GM21528 (cell line): ENCODE results near the gene TENM3.

Experiments
- ATAC-seq: cut with Tn5 transposase; IDR thresholded peaks from one replicate; pipeline ENCODE4 v1.9.1; 2021; ENCODE audit warnings: mild to moderate bottlenecking, moderate library complexity; ENCODE audit not compliant: unreplicated experiment, low FRiP score

The TENM3 gene

DNA sequence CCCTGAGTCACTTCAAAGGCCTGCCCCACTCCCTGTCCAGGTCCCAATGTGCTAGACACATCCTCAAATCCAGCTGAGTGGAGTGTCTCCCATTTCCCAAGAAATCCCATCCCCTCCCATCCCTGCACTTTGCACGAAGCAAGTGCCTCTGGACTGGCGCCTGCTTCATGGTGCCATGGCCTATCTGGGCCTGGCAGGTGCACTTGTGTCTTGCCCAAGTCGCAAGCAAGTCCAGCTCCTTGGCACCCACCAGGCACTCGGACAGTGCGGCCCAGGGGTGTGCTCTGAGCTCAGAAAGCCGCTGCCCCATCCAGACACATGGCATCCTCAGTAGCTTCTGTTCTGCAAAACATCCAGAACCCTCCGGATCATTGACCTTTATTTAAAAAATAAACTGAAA lies 576.5 kb downstream of the TENM3 start:
- ATAC-seq = no peak

DNA sequence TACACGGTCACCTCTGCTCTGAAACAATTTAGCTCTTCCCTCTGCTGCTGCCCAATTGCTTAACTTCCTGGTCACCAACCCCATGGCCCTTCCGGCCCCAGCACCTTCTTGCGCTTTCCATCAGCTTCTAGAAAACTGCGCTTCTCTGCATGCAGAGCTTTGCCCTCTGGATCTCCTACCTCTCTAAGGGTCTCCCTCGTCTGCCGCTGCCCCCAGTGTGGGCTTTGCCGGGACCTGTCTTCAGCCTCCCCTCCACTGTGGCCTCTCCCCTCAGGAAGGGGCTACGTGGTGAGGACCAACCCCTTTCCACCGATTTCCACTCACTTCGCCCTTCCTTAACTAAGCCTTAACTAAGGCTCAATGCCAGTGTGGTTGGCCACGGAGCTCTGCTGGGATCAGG lies 579.4 kb downstream of the TENM3 start:
- no peak for ATAC-seq

DNA sequence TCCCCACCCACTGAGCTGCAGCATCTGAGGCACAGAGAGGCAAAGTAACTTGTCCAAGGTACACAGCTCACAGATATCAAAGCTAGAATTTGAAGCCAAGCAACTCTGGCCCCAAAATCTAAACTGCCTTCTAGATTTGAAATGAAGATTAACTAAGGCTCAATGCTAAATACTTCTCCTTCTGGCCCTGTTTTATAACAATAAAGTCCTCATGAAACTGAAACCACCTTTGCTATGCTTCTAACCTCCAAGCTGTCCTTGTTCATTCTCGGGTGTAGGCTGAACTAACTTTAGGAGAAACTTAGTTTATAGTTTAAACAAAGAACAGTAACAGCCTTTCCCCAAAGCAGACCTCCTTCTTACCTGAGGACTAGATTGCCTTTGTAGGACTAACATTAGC lies 580.4 kb downstream of the TENM3 start:
- peak; percentile 61 for ATAC-seq

DNA sequence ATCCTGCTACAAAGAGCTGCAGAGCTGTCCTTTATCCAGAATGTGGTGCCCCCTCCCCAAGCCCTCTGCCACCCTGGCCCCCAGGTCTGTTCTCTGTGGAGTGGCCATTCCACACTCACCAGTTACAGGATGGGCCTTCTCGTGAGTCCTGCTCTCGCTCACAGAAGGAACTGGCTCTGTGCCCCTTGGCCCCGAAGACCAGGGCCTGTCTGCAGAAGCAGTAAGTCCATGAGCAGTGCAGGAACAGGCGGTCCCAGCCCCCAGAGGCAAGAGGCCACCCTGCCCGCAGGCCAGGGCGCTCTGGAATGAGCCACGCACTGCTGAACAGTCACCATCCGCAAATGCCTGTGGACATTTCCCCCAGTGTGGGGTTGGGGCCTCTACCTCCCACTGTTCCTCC lies 581.8 kb downstream of the TENM3 start:
- ATAC-seq = no peak

DNA sequence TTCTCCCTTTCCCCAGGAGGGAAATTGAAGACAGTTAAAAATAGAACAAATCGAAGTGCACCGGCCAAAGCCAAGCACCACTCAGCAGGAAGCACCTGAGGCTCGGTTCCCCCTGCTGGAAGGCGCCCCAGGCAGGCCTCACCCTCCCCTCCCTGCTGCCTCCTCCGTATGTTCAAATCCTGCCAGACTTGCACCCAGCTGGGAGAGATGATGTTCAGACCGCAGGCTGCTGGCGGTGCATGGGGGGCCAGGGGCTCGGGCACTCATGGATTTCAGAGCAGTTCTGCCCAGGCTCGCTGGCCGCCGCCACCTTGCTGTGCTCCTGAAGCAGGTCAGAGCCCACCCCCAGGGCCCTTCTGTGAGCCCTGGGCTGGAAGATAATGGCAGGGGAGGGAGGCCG lies 582.6 kb downstream of the TENM3 start:
- ATAC-seq = no peak

DNA sequence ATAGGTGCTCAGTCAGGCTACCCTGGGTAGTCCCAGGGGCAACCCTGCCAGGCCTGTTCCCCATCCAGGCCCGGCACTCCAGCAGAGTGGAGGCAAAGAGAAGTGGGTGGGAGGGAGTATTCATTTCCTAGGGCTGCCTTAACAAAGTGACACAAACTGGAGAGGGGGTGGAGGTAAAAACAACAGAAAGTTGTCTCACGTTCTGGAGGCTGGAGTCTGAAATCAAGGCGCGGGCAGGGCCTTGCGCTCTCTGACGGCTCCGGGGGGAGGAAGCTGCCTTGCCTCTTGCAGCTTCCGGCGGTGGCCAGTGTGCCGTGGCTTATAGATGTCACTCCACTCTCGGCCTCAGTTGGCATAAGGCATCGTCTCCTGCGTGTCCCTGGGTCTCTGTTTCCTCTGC lies 583.2 kb downstream of the TENM3 start:
- peak; percentile 75 for ATAC-seq

DNA sequence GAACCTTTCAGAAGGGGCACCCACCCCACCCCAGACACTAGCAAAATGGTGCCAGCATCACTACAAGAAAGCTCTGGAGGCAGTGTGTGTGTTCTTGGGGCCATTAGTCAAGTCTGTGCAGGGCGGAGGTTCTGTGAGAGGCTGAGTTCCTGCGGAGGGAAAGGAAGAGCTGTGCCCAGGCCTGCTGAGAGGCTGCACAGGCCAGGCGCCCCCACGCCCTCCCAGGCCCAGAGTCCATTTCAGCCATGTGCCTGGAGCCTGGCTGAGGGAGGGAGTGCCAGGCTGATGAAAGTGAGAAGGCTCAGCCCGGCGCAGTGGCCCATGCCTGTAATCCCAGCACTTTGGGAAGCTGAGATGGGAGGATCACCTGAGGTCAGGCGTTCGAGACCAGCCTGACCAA lies 584.0 kb downstream of the TENM3 start:
- no peak for ATAC-seq

DNA sequence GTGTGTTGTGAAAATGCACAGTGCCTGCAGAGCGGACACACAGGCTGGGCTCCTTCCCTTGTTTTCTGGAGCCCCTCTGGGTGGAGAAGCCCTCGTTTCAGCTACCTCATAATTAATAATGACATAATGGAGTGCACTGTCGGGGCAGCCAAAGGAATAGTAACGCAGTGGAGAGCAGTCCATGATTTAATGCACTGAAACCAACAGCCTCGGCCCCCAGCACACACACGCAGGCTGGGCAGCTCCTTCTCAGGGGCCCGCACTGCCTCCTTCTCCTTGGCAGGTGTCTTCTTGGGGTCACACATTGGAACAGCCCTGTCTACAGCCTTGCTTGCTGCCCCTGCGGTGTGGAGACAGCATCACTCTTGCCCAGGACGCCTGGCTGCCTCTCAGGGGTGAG lies 584.8 kb downstream of the TENM3 start:
- no peak for ATAC-seq

DNA sequence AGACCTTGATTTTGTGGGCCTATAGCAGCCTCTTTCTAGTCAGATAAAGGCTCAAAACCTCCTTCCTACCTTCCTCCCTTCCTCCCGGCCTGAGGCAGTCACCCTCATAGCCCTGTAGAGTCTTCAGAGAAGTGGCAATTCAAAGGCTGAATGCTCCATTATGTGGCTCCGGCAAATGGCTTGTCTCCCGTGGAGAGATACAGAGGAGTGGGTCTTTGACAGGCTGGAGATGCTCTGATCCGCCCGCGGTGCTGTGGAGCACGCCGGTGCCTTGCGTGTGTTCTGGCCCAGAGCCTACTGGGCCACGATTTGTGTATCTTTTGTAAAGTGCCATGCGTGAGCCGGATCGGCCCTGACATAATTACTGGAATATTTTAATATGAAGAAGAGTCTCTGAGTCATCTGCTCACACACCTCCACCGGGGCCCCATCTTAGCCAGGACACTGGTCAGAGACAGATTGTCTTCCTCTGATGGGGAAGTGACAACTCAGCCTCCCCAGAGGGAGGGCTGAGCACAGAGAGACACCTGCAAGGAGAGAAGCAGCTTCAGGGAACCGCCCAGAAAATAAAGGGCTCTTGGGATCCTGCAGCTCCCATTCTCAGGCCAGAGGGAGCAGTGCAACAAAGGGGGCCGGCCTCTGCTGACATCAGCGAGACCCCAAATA lies 585.3 kb downstream of the TENM3 start:
- no peak for ATAC-seq

DNA sequence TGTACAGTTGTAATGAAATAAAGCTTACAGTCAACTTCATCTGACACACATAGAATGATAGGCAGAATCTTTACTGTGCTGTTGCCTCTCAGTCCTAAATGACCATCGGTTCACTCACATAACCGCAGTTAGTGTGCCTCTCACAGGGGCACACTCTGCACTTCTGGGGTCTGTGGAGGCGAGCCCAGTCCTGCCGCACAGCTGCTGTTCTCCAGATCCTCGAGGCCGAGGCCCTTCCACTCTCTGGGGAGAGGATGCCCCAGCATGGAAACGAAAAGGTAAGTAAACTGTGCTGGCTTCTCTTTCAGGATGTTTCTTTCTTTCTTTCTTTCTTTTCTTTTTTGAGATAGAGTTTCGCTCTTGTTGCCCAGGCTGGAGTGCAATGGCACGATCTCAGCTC lies 586.0 kb downstream of the TENM3 start:
- ATAC-seq = no peak

DNA sequence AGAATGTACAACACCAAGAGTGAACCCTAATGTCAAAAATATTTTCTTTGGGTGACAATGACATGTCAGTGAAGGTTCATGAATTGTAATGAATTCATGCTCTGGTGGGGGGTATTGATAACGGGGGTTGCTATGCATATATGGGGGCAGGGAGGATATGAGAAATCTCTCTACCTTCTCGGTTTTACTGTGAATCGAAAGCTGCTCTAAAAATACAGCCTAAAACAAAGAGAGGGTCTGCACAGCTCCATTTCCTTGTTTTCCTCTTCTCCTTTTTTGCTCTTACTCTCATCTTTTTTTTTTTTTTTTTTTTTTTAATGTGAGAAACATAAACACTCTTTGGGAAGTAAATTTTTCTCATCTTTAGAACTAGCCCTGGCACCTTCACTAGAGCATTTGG lies 588.2 kb downstream of the TENM3 start:
- ATAC-seq = no peak

DNA sequence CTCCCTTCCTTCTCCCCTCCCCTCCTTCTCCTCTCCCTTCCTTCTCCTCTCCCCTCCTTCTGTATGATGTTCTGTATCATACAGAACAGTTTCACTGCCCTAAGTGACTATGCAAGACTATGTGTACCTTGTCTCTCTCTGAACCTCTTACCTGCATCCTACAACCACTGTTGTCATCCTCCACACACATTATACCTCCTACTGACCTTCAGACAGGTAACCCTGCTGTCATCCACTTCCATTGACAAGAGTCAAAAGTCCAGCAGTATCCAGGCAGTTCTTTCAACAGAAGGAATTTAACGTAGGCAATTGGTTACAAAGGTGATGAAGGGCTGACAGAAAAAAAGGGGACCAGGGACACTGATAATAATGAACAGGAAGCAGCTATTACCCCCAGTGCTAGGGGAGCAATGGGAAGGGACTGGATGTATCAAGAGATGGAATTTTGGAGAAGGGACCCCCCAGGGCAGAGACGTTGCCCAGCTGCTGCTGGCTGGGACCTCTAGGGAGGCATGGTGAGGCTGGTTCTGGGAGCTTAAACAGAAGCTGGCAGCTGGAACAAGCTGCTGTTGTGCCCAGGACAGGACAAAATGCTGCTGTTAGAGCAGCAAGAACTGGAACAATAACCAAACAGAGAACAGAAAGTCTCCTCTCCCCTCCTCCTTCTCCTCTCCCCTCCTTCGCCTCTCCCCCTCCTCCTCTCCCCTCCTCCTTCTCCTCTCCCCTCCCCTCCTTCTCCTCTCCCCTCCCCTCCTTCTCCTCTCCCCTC lies 589.3 kb downstream of the TENM3 start:
- no peak for ATAC-seq

DNA sequence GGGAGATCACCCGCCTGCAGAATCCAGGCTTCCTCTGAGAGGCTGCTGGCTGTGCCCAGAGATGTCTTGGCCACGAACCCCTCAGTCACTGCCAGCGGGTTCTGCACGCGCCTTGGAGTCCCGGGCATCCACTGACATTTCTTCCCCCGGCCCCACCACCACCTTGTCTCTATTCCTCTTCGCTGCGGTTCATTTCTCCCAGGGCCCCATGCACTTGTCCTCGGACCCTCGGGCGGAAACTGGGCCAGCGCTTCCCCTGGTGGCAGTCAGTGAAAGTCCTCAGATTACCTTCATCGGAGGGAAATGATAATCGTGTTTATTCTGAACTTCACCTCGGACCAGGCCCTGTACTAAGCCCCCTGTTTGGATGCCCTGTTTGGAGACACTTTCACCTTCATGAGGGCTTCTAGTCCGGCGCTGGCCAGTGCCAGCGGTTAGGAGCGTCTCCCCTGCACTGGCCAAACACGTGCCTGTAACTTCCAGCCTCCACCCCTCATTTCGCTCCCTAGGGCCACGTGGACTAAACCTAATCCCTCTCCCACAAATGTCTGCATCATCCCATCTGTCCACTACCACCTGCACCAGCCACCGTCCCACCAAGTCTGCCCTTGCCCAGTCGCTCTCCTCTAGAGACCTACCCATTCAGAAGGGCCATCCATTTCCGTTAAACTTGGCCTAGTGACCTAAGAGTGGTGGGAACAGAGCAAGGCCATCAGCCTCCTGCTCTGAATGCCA lies 592.0 kb downstream of the TENM3 start:
- ATAC-seq = no peak

DNA sequence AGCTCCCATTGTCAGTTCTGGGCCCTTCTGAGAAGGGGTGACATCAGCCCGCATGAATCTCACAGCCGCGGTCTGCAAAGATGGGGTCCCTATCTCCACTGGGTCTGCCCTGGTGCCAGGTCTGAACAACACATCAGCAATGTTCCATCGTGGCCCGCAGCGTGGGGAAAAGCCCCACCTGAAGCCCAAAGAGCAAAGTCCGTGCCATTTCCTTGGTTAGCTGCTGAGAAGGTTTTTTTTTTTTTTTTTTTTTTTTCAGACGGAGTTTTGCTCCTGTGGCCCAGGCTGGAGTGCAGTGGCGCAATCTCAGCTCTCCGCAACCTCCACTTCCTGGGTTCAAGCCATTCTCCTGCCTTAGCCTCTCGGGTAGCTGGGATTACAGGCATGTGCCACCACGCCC lies 594.6 kb downstream of the TENM3 start:
- ATAC-seq = no peak

DNA sequence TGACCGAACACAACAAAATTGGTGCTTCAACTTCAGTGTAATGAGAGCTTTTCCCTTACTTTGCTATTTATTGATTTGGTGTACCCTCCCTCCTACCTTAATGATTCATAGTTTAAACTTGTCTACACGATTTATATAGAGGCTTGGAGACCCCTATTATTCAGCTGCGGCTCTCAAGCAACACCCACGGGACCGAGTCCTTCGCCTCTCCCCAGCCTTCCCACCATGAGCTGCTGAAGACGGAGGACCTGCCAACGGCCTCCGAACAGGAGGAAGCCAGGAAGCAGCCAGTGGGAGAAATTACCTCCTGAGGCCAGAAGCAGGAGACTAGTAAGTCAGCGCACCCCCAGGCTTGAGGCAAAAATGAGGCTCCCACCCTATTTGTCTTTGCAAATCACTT lies 595.3 kb downstream of the TENM3 start:
- ATAC-seq = no peak

DNA sequence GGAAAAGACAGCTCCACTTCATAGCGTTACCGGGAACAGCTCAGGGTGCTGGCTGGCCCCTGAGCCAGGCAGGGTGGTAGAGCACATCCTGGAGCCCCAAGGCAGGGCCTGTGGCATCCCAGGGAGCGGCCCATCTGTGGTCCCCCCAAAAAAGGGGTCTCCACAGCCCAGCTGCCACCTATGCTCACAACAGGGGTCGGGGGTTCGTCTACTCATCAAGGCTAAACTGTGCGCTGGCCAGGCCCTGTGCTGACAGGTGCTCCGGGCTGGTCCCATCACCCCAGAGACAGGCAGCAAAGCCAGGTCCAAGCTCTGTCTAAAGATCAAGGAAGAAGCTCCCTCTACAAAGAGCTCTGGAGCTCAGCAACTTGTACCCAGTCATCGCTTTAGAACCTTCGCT lies 596.1 kb downstream of the TENM3 start:
- no peak for ATAC-seq

DNA sequence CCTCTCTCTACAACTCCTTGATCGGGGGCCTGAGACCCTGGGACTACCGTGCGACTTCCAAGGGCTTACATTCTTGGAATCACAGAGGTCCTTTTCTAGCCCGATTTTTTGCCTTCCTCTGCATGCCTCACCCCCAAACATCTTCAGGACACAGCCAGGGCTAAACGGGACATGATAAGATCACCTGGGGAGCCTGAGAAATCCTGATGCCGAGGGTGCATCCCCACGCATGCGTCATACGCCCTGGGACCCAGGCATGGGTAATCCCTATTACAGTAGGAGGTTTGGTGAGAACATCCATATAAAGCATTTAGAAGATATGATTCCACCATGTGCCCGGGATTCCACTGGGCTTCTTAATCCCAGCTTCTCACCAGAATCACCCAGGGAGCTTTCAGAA lies 596.9 kb downstream of the TENM3 start:
- ATAC-seq = no peak

DNA sequence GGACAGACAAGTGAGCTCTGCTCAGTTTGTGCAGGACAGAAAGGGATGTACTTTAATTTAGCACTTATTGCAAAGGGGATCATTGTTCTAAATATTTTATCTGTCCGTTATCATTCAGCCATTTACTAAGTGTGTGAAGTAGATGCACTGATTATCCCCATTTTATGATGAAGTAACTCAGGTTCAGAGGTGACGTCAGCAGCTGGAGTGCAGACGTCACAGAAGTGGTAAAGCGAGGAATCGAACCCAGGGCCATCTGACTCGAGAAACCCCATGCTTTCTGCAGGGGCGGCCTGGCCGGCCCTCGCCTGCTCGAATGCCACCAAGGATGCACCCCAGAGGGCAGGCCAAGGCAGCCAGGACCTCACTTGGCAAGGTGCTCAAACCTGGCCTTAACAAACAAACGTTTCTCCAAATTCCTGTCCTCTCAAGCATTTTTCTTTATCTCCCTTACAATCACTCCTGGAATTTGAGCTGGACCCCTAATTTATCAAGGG lies 599.0 kb downstream of the TENM3 start:
- ATAC-seq = no peak

DNA sequence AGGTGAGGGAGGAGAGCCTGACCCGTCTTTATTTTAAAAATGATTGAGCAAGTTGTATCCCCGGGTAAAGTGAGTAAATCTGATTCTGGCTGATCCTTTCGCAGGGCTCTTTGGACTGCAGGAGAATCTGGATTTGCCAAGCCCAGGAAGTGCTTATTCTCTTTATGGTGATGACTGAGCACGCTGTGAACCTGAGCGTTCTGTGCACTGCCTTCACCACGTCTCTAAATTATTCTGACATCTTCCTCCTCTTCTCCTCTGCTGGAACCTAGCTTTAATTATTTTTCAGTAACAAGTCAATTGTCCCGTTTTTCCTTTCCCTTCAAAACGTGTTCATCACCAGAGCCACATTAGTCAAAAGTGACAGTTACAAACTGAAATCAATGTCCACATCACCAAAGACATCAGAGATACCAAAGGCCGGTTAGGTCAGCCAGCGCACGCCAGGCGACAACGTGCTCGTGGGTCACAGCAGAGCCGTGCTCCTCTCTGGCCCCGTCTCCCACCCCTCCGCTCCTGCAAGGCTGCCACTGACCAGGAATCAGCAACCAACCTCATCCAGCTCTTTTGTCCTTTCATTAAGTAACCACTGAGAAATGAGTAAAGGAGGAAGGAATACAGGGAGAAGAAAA lies 599.7 kb downstream of the TENM3 start:
- no peak for ATAC-seq

DNA sequence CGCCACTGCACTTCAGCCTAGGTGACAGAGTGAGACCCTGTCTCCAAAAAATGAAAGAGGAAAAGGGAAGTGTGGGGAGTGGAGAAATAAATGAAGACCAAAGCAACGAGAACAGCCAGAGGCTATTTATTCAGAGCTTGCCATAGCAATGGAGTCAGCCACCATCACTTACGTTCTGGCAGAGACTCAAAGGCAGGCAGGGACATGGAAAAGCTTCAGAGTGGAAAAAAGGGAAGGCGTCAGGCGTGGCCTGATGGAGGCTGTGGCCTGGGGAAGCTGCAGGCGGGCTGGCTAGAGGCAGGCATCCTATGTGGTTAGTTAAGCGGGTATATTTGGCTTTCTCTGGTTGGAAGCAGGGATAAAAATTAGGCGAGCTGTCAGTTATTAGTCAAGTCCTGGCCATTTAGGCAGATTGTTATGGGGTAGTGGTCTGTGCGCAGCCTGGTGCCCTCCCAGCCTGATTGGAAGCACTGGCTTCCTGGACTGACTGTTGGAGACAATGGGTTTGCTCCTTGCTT lies 600.7 kb downstream of the TENM3 start:
- no peak for ATAC-seq

DNA sequence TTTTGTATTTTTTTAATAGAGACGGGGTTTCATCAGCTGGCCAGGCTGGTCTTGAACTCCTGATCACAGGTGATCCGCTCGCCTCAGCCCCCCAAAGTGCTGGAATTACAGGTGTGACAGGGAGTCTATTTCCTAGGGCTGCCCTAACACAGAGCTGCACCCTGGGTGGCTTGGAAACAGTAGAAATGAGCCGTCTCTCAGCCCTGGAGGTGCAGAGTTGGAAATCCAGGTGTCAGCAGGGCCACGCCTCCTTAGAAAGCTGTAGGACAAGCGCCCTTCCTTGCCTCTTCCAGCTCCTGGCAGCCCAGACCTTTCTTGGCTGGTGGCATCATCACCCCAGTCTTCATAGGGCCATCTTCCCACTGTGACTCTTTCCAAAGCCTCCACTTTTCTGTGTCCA lies 602.4 kb downstream of the TENM3 start:
- no peak for ATAC-seq
